Stimulated activated CD8-positive, alpha-beta memory T cell treated with anti-CD3 and anti-CD28 coated beads, Interleukin-15, amount 100 ng/mL, for 4 hours (primary cell): ENCODE results near the gene SERPINI1.
A peak's percentile ranks its signal among the peaks of the same experiment; 100 is the strongest.

Experiments used
- DNase-seq, 2 donors: peaks; one replicate each; pipeline ENCODE4 v3.0.0-alpha.2; 2020; ENCODE audit warnings: low read depth in 2 of 2

The SERPINI1 gene

DNA sequence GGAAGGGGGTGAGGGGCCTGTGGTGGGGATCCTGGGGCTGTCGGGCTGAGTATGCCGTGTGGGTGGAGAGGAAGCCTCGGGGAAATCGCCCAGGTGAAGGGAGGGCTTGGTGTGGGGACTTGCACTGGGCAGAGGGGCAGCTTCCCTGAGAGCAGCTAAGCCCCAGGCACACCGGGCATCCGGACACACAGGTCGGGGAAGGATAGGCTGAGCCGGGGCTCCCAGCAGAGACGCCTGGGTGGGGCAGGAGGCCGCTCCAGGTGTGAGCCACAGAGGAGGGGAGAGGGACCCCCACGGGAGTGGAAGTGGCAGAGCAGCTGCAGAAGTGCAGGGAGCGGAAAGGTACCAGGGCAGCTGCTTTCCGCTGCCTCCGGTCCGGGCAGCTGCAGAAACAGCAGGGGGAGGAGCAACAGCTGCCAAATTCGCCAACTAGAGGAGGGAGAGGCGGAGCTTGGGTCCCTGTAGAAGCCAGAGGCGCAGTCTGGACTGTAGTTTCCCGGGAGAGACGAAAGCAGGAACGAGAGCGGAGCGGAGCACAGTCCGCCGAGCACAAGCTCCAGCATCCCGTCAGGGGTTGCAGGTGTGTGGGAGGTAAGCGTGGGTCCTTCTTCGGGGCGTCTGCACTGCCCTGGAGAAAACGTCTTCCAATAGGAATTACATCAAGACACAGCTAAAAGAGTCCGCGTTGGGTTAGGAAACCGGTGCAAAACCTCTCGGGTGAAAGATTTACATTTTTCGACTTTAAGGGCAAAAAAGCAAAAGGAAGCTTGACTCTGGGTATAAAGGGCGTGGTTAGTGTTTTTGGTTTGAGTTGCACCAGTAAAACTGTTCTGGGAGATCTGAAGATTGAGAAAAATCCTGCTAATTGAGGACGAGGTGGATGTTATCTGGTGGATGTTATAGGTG is at the start of gene SERPINI1:
TSS of gene SERPINI1 (plus strand) at position 489 of the 906 bp plus-strand sequence. CDS start 53,408 bp downstream, outside the sequence.
- peak; percentile 56 for DNase-seq

- no peak for DNase-seq
These were observed 44.2 kb upstream of the SERPINI1 start for GRCh38 chr3:167691366-167691765.

DNA sequence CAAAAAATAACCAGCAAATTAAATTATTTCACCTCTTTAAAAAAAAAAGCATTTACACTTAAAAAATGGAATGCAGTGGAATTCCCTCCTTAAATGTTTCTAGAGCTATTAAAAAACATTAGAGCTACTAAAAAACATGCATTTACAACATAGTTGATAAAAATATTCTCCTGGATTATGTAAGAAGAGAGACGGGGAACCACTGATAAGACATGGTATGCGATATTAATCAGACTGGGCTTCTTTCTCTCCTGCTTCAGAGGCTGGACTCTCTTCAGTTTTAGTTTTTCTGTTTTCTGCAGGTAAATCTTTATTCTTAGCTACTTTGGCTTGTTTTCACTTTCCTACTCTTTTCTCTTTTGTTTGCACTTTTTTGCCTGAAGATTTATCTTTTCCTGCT is 41.4 kb upstream of the SERPINI1 start:
- DNase-seq = no peak

GRCh38 chr3:167700046-167700445 is 35.5 kb upstream of the SERPINI1 start:
- DNase-seq = no peak

GRCh38 chr3:167700926-167701325 is 34.6 kb upstream of the SERPINI1 start:
- DNase-seq = no peak

DNA sequence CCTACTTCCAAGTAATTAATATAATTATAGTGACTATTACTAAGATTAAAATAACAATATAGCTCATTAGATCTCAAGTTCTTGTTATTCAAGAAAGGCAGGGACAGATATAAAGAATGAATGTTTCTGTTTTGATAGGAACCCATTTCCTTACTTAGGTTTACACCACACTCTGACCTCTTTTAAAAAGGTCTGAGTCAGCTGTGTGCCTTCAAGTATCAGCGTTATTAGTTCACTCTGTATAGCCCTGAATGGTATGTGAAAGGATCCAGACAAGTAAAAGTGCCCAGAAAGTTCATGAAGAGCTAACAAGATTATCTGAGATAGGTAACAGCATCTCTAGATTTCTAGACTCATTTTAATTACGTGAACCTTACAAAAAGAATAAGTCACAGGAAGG is 29.7 kb upstream of the SERPINI1 start:
- no peak for DNase-seq

DNA sequence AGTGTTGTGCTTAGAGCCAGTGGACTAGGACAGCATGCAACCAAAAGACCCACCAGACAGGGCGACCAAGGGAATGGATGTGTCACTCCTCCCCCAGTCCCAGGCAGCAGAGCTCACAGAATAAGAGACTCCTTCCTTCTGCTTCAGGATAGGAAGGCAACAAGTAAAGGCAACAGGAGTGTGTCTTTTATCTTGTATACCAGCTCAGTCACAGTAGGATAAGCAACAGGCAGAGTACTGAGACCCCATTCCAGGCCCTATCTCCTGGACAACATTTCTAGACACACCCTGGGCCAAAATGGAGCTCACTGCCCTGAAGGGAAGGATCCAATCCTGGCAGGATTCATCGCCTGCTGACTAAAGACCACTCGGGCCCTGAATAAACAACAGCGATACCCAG is 25.8 kb upstream of the SERPINI1 start:
- no peak for DNase-seq

DNA sequence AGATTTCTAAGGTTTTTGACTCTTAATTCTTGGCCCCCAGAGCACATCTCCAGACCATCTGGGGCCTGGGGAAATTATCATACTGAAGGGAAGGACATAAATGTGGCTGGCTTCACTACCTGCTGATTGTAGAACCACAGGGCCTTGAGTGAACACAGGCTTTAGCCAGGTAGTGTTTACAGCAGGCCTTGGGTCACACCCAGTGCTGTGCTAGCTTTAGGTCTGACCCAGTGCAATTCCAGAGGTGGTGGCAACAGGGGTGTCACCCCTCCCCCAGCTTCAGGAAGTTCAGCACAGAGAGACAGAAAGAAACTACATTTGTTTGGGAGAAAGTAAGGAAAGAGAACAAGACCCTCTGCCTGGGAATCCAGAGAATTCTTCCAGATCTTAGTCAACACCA is 25.0 kb upstream of the SERPINI1 start:
- no peak for DNase-seq

- DNase-seq = no peak
These were observed 24.1 kb upstream of the SERPINI1 start for GRCh38 chr3:167711439-167711838.

DNA sequence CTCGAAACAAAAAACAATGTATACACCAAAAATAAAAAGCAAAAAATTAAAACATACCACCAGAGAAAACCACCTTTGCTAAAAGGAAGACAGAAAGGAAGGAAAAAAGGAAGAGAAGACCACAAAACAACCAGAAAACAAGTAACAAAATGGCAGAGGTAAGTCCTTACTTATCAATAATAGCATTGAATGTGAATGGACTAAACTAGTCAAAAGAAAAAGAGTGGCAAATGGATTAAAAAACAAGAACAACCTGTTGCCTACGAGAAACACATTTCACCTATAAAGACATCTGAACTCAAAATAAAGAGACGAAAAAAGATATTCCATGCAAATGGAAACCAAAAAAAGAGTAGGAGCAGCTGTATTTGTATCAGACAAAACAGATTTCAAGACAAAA is 23.1 kb upstream of the SERPINI1 start:
- DNase-seq = no peak

DNA sequence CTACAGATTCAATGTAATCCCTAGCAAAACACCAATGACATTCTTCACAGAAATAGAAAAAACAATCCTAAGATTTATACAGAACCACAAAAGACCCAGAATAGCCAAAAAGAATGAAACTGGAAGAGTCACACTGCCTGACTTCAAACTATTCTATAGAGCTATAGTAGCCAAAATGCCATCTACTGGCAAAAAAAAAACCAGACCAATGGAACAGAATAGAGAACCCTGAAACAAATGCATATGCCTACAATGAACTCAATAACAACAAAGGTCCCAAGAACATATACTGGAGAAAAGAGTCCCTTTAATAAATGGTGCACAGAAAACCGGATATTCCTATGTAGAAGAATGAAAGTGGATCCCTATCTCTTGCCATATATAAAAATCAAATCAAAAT is 20.6 kb upstream of the SERPINI1 start:
- no peak for DNase-seq

GRCh38 chr3:167716920-167717319 is 18.6 kb upstream of the SERPINI1 start:
- no peak for DNase-seq

DNA sequence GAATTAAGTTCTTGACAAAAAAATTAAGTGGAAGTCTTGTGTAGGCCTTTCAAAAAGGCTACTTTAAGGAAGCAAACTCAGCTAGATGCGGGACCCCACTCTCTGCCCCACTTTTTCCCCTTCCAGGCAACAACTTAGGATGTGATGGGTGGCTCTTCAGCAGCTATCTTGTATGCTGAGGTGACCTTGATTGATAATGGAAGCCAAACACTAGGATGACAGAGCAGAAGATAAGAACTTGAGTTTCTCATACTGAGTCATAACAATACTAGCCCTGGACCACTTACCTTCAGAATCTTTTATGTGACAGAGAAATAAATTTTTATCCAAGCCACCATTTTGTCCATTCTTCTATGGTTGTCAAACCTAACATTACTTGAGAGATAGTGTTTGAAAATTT is 16.9 kb upstream of the SERPINI1 start:
- no peak for DNase-seq

GRCh38 chr3:167723025-167723512 is 12.5 kb upstream of the SERPINI1 start:
- DNase-seq = no peak

DNA sequence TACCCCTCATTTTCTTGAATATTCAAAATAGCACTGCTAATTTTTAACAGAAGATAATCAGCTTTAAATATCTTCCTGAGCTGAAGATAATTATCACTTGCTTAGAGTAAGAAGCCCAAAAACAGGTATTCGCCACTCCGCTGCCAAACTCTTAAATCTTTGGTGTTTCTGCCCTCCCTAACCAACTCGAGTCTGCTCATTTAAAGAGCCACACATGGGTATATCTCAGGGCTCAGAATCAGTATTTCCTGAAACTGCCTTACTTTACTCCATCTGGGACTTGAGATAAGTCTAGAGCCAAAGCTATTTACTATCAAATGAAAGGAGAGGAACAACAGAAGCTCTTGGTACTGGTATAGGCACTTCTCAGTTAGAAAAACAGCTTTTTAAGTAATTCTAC is 11.6 kb upstream of the SERPINI1 start:
- no peak for DNase-seq

DNA sequence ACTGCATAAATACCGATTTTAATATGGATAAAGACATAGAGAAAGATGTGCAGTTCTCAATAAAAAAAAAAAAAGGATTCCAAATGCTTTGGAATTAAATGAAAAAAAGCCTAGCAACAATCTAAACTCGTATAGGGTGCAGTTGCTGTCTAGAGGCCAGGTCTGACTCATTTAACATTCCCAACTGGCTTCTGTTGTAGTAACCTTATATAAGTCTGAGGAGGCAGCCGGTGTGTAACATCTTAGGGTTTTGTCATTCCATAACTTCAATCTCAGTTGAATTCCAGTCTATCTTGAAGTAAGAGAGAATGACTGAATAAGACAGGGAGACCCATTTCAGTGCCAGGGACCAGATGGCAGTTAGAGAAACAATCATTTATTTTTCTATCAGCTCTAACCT is 7.3 kb upstream of the SERPINI1 start:
- DNase-seq = no peak

DNA sequence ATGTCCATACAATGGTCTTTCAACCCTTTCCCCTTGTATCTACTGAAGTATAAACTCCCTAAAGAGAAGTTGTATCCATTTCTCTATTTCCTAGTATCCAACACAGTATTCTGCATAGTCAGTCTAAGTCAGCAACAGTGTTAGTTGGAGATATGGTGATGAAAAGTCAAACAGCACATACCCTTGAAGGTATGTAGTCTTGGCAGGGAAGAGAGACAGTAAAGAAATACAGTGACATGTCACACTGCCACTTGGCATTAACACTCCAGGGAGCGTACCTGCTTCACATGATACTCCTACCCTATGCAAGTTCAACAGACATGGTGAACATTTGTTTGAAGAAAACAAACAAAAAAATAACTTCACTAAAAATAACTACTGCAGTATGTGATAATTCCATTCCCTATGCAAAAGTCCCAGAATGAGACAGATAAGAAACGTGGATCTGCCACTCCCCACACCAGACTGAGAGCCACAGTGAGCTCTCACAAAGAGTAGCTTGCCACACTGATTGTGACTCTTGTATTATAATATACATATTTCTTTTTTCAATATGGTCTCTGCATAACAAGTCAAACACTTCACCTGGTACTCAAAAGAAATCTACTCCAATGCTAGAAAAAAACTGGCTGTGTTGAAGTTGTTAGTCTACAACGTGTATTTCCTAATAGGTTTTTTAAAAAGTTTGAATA is 6.7 kb upstream of the SERPINI1 start:
- no peak for DNase-seq

GRCh38 chr3:167729591-167729990 is 5.9 kb upstream of the SERPINI1 start:
- DNase-seq = no peak

DNA sequence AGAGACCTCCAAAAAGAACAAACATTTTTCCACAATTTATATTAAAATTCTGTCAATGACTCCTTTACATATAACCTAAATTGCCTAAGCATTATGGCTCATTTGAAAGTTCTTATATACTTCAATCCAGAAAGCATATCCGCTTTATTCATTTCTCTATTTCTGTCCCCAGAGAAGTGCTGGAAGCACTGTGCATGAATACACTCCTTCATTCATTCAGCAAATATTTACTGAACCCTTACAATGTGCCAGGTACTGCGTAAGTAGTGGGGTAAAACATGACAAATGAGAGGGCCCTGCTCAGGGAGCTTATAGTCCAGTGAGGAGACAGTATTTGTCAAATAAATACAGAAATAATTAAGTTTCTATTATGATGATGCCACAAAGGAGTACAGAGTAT is 4.1 kb upstream of the SERPINI1 start:
- no peak for DNase-seq

DNA sequence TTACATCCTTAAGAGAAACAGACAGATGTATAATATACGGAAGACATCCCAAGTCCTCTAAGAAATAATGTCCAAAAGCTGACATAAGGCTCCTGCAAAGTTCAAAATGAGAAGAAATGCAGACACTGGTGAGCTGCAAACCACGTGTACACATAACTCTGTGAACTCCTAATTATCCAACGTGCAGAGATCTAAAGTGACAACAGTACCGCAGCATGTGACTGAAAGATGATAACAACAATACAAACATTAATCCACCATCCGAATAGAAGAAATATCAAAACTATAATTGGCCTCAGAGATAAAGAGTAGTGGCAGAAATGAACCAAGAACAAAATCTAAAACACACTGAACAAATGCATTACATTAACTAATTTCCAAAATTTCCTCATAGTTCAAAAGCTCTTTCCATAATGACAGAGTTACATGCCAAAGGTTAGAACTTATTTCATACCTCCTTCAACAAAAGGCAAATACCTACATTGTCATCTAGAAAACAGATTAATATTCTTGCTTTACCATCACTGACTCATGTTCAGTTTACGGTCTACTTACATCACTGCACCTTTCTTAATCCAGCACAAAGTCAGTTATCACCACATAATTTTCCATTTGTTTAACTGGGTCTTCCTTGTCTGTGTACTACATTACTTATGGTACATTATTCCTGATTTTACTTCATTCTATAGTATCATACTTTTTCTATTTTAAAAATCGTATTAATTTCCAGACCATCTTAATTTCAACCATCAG is 3.0 kb upstream of the SERPINI1 start:
- DNase-seq = no peak

DNA sequence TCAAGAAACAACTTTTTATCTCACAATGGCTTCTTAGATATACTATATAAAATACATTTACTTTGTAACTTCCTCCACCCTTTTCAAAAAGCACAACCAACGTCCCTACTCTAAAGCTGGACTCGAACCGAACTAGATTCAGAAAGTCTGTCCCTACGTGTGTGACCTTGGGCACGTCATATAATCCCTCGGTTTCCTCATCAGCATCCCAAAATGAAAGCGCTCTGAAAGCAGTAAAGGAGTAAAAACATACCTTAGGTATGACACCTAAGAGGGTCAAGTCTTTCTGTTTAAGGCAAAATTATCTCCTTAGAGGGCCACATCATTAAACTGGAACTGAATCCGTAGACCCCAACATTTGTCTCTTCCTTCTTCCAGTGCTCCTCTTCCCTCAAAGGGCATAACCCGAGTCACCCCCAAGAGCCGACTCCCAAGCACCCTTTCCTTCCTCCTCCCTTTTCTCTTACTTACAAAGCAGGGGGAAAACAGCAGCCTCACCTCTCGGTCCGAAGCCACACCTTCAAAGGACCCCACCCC is 1.5 kb upstream of the SERPINI1 start:
- no peak for DNase-seq
